ENCODE measurements around the gene PAX5.

DNA sequence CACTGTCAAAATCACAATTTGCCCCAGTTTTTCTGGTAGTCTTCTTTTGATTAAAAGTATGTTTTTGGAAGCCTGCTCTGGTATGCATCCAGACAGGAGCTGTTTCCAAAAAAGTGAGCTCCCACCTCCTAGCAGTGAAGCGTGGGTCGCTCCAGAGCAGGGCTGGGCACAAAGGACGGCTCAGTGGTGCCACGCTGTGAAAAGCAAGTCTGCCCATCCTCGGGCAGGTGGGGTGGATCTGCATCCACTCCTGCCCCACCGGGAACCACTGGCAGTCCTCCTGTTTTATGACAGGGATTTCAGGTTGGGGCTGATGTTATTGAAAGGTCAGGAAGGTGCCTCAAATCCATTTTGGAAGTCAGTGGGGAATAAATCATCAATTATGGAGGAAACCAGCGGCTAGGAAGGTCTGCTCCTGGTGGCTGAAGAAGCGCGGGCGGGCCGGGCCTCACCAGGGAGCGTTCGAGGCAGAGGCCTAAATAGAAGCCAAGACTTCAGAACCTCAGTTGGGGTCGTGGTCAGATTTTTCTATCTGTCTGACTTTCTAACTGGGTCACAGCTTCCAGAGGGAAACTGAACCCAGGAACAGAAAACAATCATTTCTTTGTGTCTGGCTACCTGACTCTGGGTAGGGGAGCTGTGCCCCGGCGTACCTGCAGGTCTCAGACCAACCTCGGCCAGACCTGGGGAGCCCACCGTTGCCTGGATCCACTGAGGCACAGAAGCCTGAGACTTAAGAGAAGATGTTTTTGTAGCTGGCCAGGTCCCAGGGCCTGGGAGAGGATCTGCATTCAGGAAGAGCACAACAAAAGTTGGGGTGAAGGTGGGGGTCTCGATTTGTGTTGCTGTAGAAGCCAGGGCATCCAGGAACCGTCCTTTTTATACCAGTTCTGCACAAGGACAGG, 168.1 kb downstream of the PAX5 start:
- TF ChIP-seq ZNF76 (tag by site-specific recombination; IDR thresholded peaks at IDR 0.05; ENCODE audit: borderline replicate concordance, low read depth) (no peak), ZNF423 (tag by site-specific recombination; IDR thresholded peaks at IDR 0.05) (no peak), ZNF626 (tag by site-specific recombination; IDR thresholded peaks at IDR 0.05) (no peak), YY1 (tag by site-specific recombination; IDR thresholded peaks at IDR 0.05) (no peak)

All from HEK293 (cell line).